ENCODE data around the gene OR13C4. TPM values are rescaled to one million over a fixed set of nuclear protein-coding genes. Genes with fewer than 3 reads are reported as not detected.

OR13C4 gene
- total and polyA plus RNA-seq, 4 donors = not detected

- H3K4me1 ChIP-seq (ENCODE audit: control insufficient read depth in 5 of 5, insufficient read depth in 5 of 5, low read length in 5 of 5) = no peaks in the 10 kb centered on the region
- 50 to 76% methylated on average over 1 of the region's 1 CpG for WGBS, 2 donors
- no peak overlapping the region for H3K4me3 ChIP-seq
- no peak for TF ChIP-seq CTCF (IDR thresholded peaks at IDR 0.05; ENCODE audit: control extremely low read depth, extremely low read depth)
- no peaks in the 10 kb centered on the region for H3K27me3 ChIP-seq (ENCODE audit: control insufficient read depth in 3 of 3, insufficient read depth in 3 of 3, low read length in 2 of 3)
- ATAC-seq (ENCODE audit: insufficient read depth, low FRiP score) (no peak), DNase-seq (no peak)
- H3K9ac ChIP-seq (ENCODE audit: insufficient read depth in 1 of 2, low read length in 2 of 2) = no peak overlapping the region
- no peaks in the 10 kb centered on the region for H3K36me3 ChIP-seq (ENCODE audit: control insufficient read depth in 4 of 4, insufficient read depth in 4 of 4, low read length in 4 of 4)
- H3K9me3 ChIP-seq (ENCODE audit: control insufficient read depth in 4 of 4, insufficient read depth in 3 of 4, low read length in 3 of 4) = peaks cover 0 to under 1% (median 0%) of the 10 kb centered on the region in 4 donors
- H3K27ac ChIP-seq (ENCODE audit: low read depth in 1 of 2, low read length in 1 of 2) = no peak overlapping the region
These were observed 37.3 kb upstream of the OR13C4 start for GRCh38 chr9:104564358-104564757.

- Histone ChIP-seq H3K9me3 (ENCODE audit: control insufficient read depth in 4 of 4, insufficient read depth in 3 of 4, low read length in 3 of 4) (peaks cover 0 to 5% (median 0%) of the 10 kb centered on the region in 4 donors), H3K27ac (ENCODE audit: low read depth in 1 of 2, low read length in 1 of 2) (no peak overlapping the region), H3K4me3 (no peak overlapping the region), H3K27me3 (ENCODE audit: control insufficient read depth in 3 of 3, insufficient read depth in 3 of 3, low read length in 2 of 3) (no peaks in the 10 kb centered on the region), H3K36me3 (ENCODE audit: control insufficient read depth in 4 of 4, insufficient read depth in 4 of 4, low read length in 4 of 4) (no peaks in the 10 kb centered on the region), H3K4me1 (ENCODE audit: control insufficient read depth in 5 of 5, insufficient read depth in 5 of 5, low read length in 5 of 5) (no peaks in the 10 kb centered on the region), H3K9ac (ENCODE audit: insufficient read depth in 1 of 2, low read length in 2 of 2) (no peak overlapping the region)
- no peak for DNase-seq
- WGBS, 2 donors = 84 to 91% methylated on average over 8 of the region's 8 CpGs
- no peak for TF ChIP-seq CTCF (IDR thresholded peaks at IDR 0.05; ENCODE audit: control extremely low read depth, extremely low read depth)
- ATAC-seq (ENCODE audit: insufficient read depth, low FRiP score) = no peak
These were observed 30.0 kb upstream of the OR13C4 start for GRCh38 chr9:104556830-104557634.

- no peak overlapping the region for H3K9ac ChIP-seq (ENCODE audit: insufficient read depth in 1 of 2, low read length in 2 of 2)
- H3K27ac ChIP-seq (ENCODE audit: low read depth in 1 of 2, low read length in 1 of 2) = no peak overlapping the region
- WGBS, 2 donors = 95 to 98% methylated on average over 1 of the region's 1 CpG
- H3K4me1 ChIP-seq (ENCODE audit: control insufficient read depth in 5 of 5, insufficient read depth in 5 of 5, low read length in 5 of 5) = no peaks in the 10 kb centered on the region
- H3K4me3 ChIP-seq = no peak overlapping the region
- DNase-seq (no peak), ATAC-seq (ENCODE audit: insufficient read depth, low FRiP score) (no peak)
- no peaks in the 10 kb centered on the region for H3K27me3 ChIP-seq (ENCODE audit: control insufficient read depth in 3 of 3, insufficient read depth in 3 of 3, low read length in 2 of 3)
- TF ChIP-seq CTCF (IDR thresholded peaks at IDR 0.05; ENCODE audit: control extremely low read depth, extremely low read depth) = no peak
- H3K36me3 ChIP-seq (ENCODE audit: control insufficient read depth in 4 of 4, insufficient read depth in 4 of 4, low read length in 4 of 4) = no peaks in the 10 kb centered on the region
- H3K9me3 ChIP-seq (ENCODE audit: control insufficient read depth in 4 of 4, insufficient read depth in 3 of 4, low read length in 3 of 4) = peaks cover 0 to 5% (median 0%) of the 10 kb centered on the region in 4 donors
These were observed 28.5 kb upstream of the OR13C4 start for GRCh38 chr9:104555521-104555920.
